Measurements from ENCODE around the gene MMP20.

The MMP20 gene

GRCh38 chr11:102653744-102654291 lies 28.7 kb upstream of the MMP20 start:
- no peaks in the 10 kb centered on the region for H3F3A ChIP-seq (ENCODE audit: insufficient read depth, low read length)
- no peak overlapping the region for H2AFZ ChIP-seq (ENCODE audit: low read length)
- H3K4me3 ChIP-seq (ENCODE audit: low read depth, low read length, poor library complexity, severe bottlenecking), result no peak overlapping the region
- H4K20me1 ChIP-seq (ENCODE audit: insufficient read depth, low read length), result no peaks in the 10 kb centered on the region
- H3K4me2 ChIP-seq (ENCODE audit: low read length), result no peak overlapping the region
- H3K27me3 ChIP-seq (ENCODE audit: insufficient read depth, low read length), result peaks cover 4% of the 10 kb centered on the region; the same call in 1 of the 2 replicates
- no peak overlapping the region for H3K27ac ChIP-seq (ENCODE audit: low read depth, low read length, poor library complexity, severe bottlenecking)
- no peaks in the 10 kb centered on the region for H3K4me1 ChIP-seq (ENCODE audit: insufficient read depth, low read length, severe bottlenecking)
- H3K79me2 ChIP-seq (ENCODE audit: insufficient read depth, low read length), result no peaks in the 10 kb centered on the region
- H3K9ac ChIP-seq (ENCODE audit: low read length), result no peak overlapping the region
- 0 out of 2 replicates have a peak, but pooled peaks cover 3% of the 10 kb centered on the region for H3K9me3 ChIP-seq (ENCODE audit: low read length)
- TF ChIP-seq CTCF (IDR thresholded peaks at IDR 0.05; ENCODE audit: low read length), result no peak
- no peak for TF ChIP-seq EZH2 (IDR thresholded peaks at IDR 0.05; ENCODE audit: borderline replicate concordance, low read length)
- no peaks in the 10 kb centered on the region for H3K9me2 ChIP-seq (ENCODE audit: low read depth, low read length)
- H3K36me3 ChIP-seq (ENCODE audit: insufficient read depth, low read length), result no peaks in the 10 kb centered on the region

GRCh38 chr11:102647430-102647829 lies 22.3 kb upstream of the MMP20 start:
- no peaks in the 10 kb centered on the region for H3F3A ChIP-seq (ENCODE audit: insufficient read depth, low read length)
- H3K4me3 ChIP-seq (ENCODE audit: low read depth, low read length, poor library complexity, severe bottlenecking), result no peak overlapping the region
- H3K79me2 ChIP-seq (ENCODE audit: insufficient read depth, low read length), result no peaks in the 10 kb centered on the region
- no peak overlapping the region for H2AFZ ChIP-seq (ENCODE audit: low read length)
- no peak overlapping the region for H3K27ac ChIP-seq (ENCODE audit: low read depth, low read length, poor library complexity, severe bottlenecking)
- H3K9ac ChIP-seq (ENCODE audit: low read length), result no peak overlapping the region
- no peak overlapping the region for H3K4me2 ChIP-seq (ENCODE audit: low read length)
- H3K36me3 ChIP-seq (ENCODE audit: insufficient read depth, low read length), result no peaks in the 10 kb centered on the region
- H3K27me3 ChIP-seq (ENCODE audit: insufficient read depth, low read length), result no peaks in the 10 kb centered on the region
- H3K9me2 ChIP-seq (ENCODE audit: low read depth, low read length), result no peaks in the 10 kb centered on the region
- no peak for TF ChIP-seq EZH2 (IDR thresholded peaks at IDR 0.05; ENCODE audit: borderline replicate concordance, low read length)
- TF ChIP-seq CTCF (IDR thresholded peaks at IDR 0.05; ENCODE audit: low read length), result no peak
- H4K20me1 ChIP-seq (ENCODE audit: insufficient read depth, low read length), result no peaks in the 10 kb centered on the region
- no peaks in the 10 kb centered on the region for H3K9me3 ChIP-seq (ENCODE audit: low read length)
- no peaks in the 10 kb centered on the region for H3K4me1 ChIP-seq (ENCODE audit: insufficient read depth, low read length, severe bottlenecking)

- Histone ChIP-seq H3K9me2 (ENCODE audit: low read depth, low read length) (no peaks in the 10 kb centered on the region), H3K4me2 (ENCODE audit: low read length) (no peak overlapping the region), H3K4me3 (ENCODE audit: low read depth, low read length, poor library complexity, severe bottlenecking) (no peak overlapping the region), H3K4me1 (ENCODE audit: insufficient read depth, low read length, severe bottlenecking) (no peaks in the 10 kb centered on the region), H3K9ac (ENCODE audit: low read length) (no peak overlapping the region), H3K36me3 (ENCODE audit: insufficient read depth, low read length) (no peaks in the 10 kb centered on the region), H4K20me1 (ENCODE audit: insufficient read depth, low read length) (no peaks in the 10 kb centered on the region), H3F3A (ENCODE audit: insufficient read depth, low read length) (no peaks in the 10 kb centered on the region), H3K27me3 (ENCODE audit: insufficient read depth, low read length) (no peaks in the 10 kb centered on the region), H2AFZ (ENCODE audit: low read length) (no peak overlapping the region), H3K27ac (ENCODE audit: low read depth, low read length, poor library complexity, severe bottlenecking) (no peak overlapping the region), H3K79me2 (ENCODE audit: insufficient read depth, low read length) (no peaks in the 10 kb centered on the region), H3K9me3 (ENCODE audit: low read length) (no peaks in the 10 kb centered on the region)
- TF ChIP-seq EZH2 (IDR thresholded peaks at IDR 0.05; ENCODE audit: borderline replicate concordance, low read length) (no peak), CTCF (IDR thresholded peaks at IDR 0.05; ENCODE audit: low read length) (no peak)
Observed at GRCh38 chr11:102643941-102644340, 18.8 kb upstream of the MMP20 start.
